Hepatocyte (in vitro differentiated cells): ENCODE measurements around the gene KCNQ5. TPM values are rescaled to one million over a fixed set of nuclear protein-coding genes. Genes with fewer than 3 reads are reported as not detected.

Experiments used
- DNase-seq: peaks from one replicate; pipeline ENCODE4 v3.0.0-alpha.2; 2016; ENCODE audit warnings: low spot score
- H2AFZ ChIP-seq: fragments of 200-600 bp; sonication (generic); 2 replicates; pipeline ENCODE4 v1.6.0; 2016; ENCODE audit warnings: antibody characterized with exemption, mild to moderate bottlenecking
- H3K27ac ChIP-seq: fragments of 200-600 bp; sonication (generic); 2 replicates; pipeline ENCODE4 v1.5.1; 2016; ENCODE audit warnings: mild to moderate bottlenecking
- H3K27me3 ChIP-seq: fragments of 200-600 bp; sonication (generic); 2 replicates; pipeline ENCODE4 v1.6.1; 2016
- H3K36me3 ChIP-seq: fragments of 200-600 bp; sonication (generic); replicated peaks from 2 replicates; pipeline ENCODE4 v1.5.1; 2016; ENCODE audit warnings: low read depth; ENCODE audit not compliant: insufficient read depth
- H3K4me1 ChIP-seq: fragments of 200-600 bp; sonication (generic); 2 replicates; pipeline ENCODE4 v1.5.1; 2016; ENCODE audit warnings: mild to moderate bottlenecking, moderate library complexity; ENCODE audit not compliant: insufficient read depth
- H3K4me2 ChIP-seq: fragments of 200-600 bp; sonication (generic); 2 replicates; pipeline ENCODE4 v1.6.0; 2016
- H3K4me3 ChIP-seq: fragments of 200-600 bp; sonication (generic); 2 replicates; pipeline ENCODE4 v1.5.1; 2016; ENCODE audit warnings: mild to moderate bottlenecking
- H3K79me2 ChIP-seq: fragments of 200-600 bp; sonication (generic); 2 replicates; pipeline ENCODE4 v1.6.0; 2017; ENCODE audit warnings: mild to moderate bottlenecking
- H3K9me2 ChIP-seq: fragments of 200-600 bp; sonication (generic); replicated peaks from 2 replicates; pipeline ENCODE4 v1.6.0; 2017; ENCODE audit warnings: mild to moderate bottlenecking; ENCODE audit not compliant: insufficient read depth
- H3K9me3 ChIP-seq: fragments of 200-600 bp; sonication (generic); 2 replicates; pipeline ENCODE4 v1.5.1; 2016; ENCODE audit warnings: low read depth, mild to moderate bottlenecking
- H4K20me1 ChIP-seq: fragments of 200-600 bp; sonication (generic); 2 replicates; pipeline ENCODE4 v1.6.0; 2016; ENCODE audit warnings: mild to moderate bottlenecking; ENCODE audit not compliant: insufficient read depth, poor library complexity, severe bottlenecking
- CTCF ChIP-seq: fragments of 200-600 bp; sonication (generic); IDR thresholded peaks from 2 replicates; pipeline ENCODE4 v1.5.1; 2016; ENCODE audit warnings: antibody characterized with exemption, mild to moderate bottlenecking; ENCODE audit not compliant: poor library complexity
- EZH2 ChIP-seq: fragments of 200-600 bp; sonication (generic); IDR thresholded peaks from 2 replicates; pipeline ENCODE4 v1.6.1; 2016; ENCODE audit warnings: antibody characterized with exemption, mild to moderate bottlenecking, borderline replicate concordance
- EZH2phosphoT487 ChIP-seq: fragments of 200-600 bp; sonication (generic); IDR thresholded peaks from one replicate; pipeline ENCODE4 v1.6.1; 2018; ENCODE audit warnings: antibody characterized with exemption, mild to moderate bottlenecking, low read depth, moderate library complexity; ENCODE audit not compliant: unreplicated experiment, severe bottlenecking
- WGBS: methylation state at CpG from one replicate; pipeline ENCODE4 v1.1.6; 2016; ENCODE audit warnings: low lambda C conversion rate; ENCODE audit errors: missing lambda C conversion rate; 5-methylcytosine and 5-hydroxymethylcytosine counted together
- polyA plus RNA-seq: library from polyadenylated mRNA; unstranded; fragments of >200 nt; fragmentation: Nextera tagmentation; extraction: Ambion mirVana; gene quantifications from 2 replicates; pipeline ENCODE4 v1.2.1, GENCODE V29; 2016
- total RNA-seq: library from RNA; depleted of rRNA; stranded (reverse); fragments of >200 nt; gene quantifications from 2 replicates; pipeline ENCODE4 v1.2.3, GENCODE V29; 2014

KCNQ5 gene
- total and polyA plus RNA-seq, 2 experiments from 2014 or later, result 1.6 to 2.0 TPM

GRCh38 chr6:72654071-72654621 lies 32.3 kb downstream of the KCNQ5 start:
- Histone ChIP-seq H3K27me3 (no peaks in the 10 kb centered on the region), H3K4me3 (no peak overlapping the region), H3K79me2 (no peaks in the 10 kb centered on the region), H2AFZ (no peak overlapping the region), H3K4me2 (no peak overlapping the region), H3K27ac (no peak overlapping the region), H4K20me1 (no peaks in the 10 kb centered on the region), H3K36me3 (no peaks in the 10 kb centered on the region), H3K9me3 (no peaks in the 10 kb centered on the region), H3K9me2 (no peaks in the 10 kb centered on the region), H3K4me1 (no peaks in the 10 kb centered on the region)
- DNase-seq, result no peak
- WGBS, result 86% methylated on average over 2 of the region's 2 CpGs
- TF ChIP-seq EZH2phosphoT487, result no peak

- H3K4me3 ChIP-seq, result no peak overlapping the region
- no peaks in the 10 kb centered on the region for H3K79me2 ChIP-seq
- H3K27ac ChIP-seq, result no peak overlapping the region
- 88% methylated on average over 3 of the region's 3 CpGs for WGBS
- no peaks in the 10 kb centered on the region for H3K9me2 ChIP-seq
- TF ChIP-seq CTCF (no peak), EZH2 (no peak), EZH2phosphoT487 (no peak)
- DNase-seq, result no peak
- H3K4me1 ChIP-seq, result no peaks in the 10 kb centered on the region
- no peaks in the 10 kb centered on the region for H3K9me3 ChIP-seq
- no peaks in the 10 kb centered on the region for H3K27me3 ChIP-seq
- no peak overlapping the region for H3K4me2 ChIP-seq
- no peaks in the 10 kb centered on the region for H4K20me1 ChIP-seq
- no peaks in the 10 kb centered on the region for H3K36me3 ChIP-seq
- H2AFZ ChIP-seq, result no peak overlapping the region
Measured at GRCh38 chr6:72657407-72658197, 35.7 kb downstream of the KCNQ5 start.

GRCh38 chr6:72659754-72660153 lies 37.9 kb downstream of the KCNQ5 start:
- no peak for DNase-seq
- no peak overlapping the region for H3K4me2 ChIP-seq
- no peak overlapping the region for H2AFZ ChIP-seq
- no peak overlapping the region for H3K4me3 ChIP-seq
- no peaks in the 10 kb centered on the region for H3K4me1 ChIP-seq
- TF ChIP-seq EZH2phosphoT487 (no peak), CTCF (no peak), EZH2 (no peak)
- no peak overlapping the region for H3K27ac ChIP-seq
- H3K27me3 ChIP-seq, result no peaks in the 10 kb centered on the region
- no peaks in the 10 kb centered on the region for H3K36me3 ChIP-seq
- H3K79me2 ChIP-seq, result no peaks in the 10 kb centered on the region
- H3K9me2 ChIP-seq, result no peaks in the 10 kb centered on the region
- WGBS, result 84% methylated on average over 5 of the region's 5 CpGs
- H3K9me3 ChIP-seq, result no peaks in the 10 kb centered on the region
- H4K20me1 ChIP-seq, result no peaks in the 10 kb centered on the region

- 70% methylated on average over 1 of the region's 1 CpG for WGBS
- Histone ChIP-seq H3K9me3 (no peaks in the 10 kb centered on the region), H3K79me2 (no peaks in the 10 kb centered on the region), H3K4me1 (no peaks in the 10 kb centered on the region), H3K27me3 (no peaks in the 10 kb centered on the region), H3K9me2 (no peaks in the 10 kb centered on the region), H2AFZ (no peak overlapping the region), H3K27ac (no peak overlapping the region), H3K36me3 (no peaks in the 10 kb centered on the region), H4K20me1 (no peaks in the 10 kb centered on the region), H3K4me2 (no peak overlapping the region), H3K4me3 (no peak overlapping the region)
- DNase-seq, result no peak
- TF ChIP-seq EZH2, result no peak
- TF ChIP-seq EZH2phosphoT487, result no peak
- no peak for TF ChIP-seq CTCF
Measured at GRCh38 chr6:72661411-72661810, 39.5 kb downstream of the KCNQ5 start.
